HG03064 (cell line): ENCODE data around the gene GZMH.
"Not testable (repeated sequence)": the region's sequence is repeated elsewhere in the genome, so short reads cannot be mapped to it uniquely, and the experiment has no call there.

ENCODE experiments used
- ATAC-seq: cut with Tn5 transposase; IDR thresholded peaks from one replicate; pipeline ENCODE4 v1.9.1; 2021; ENCODE audit warnings: low read depth; ENCODE audit not compliant: unreplicated experiment

The GZMH gene, protein sequence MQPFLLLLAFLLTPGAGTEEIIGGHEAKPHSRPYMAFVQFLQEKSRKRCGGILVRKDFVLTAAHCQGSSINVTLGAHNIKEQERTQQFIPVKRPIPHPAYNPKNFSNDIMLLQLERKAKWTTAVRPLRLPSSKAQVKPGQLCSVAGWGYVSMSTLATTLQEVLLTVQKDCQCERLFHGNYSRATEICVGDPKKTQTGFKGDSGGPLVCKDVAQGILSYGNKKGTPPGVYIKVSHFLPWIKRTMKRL

DNA sequence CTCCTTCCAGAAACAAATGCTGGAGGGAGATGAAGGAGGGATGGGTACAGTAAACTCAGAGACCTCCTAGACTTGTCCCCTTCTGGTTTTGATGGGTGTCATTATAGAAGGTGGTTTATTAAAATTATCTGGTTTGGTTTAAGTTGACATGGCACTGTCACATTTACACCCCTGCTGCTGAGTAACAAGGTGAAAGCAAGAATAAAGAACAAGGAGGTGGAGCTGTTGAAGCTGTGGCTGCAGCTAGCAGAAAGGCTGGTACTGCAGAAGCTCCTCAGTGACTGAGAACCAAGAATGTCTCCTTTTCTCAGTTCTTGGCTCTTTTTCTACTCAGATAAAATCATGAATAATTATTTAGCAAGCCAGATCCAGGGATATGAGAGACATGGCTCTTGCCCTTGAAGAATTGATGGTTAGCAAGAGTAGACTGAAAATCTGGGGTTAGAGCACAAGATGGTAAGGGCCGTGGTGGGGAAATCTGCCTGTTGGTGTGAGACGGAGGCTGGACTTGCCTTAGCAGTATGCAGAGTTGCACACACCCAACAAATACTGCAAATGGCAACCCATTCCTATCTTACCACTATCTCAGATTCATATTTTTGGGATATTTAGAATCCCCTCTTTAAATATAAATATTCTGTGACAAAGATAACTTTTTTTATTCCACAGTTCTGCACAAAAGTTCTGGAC, at the start of gene GZMH:
GZMH (minus strand) TSS at position 31 of the 690 bp plus-strand sequence. CDS start 72 bp downstream, outside the sequence.
- peak; percentile 65 for ATAC-seq

DNA sequence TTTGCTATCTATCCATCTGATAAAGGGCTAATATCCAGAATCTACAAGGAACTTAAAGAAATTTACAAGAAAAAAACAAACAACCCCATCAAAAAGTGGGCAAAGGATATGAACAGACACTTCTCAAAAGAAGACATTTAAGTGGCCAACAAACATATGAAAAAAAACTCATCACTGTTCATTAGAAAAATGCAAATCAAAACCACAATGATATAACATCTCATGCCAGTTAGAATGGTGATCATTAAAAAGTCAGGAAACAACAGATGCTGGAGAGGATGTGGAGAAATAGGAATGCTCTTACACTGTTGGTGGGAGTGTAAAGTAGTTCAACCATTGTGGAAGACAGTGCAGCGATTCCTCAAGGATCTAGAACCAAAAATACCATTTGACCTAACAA, 38.9 kb upstream of the GZMH start:
- not testable (repeated sequence) for ATAC-seq

DNA sequence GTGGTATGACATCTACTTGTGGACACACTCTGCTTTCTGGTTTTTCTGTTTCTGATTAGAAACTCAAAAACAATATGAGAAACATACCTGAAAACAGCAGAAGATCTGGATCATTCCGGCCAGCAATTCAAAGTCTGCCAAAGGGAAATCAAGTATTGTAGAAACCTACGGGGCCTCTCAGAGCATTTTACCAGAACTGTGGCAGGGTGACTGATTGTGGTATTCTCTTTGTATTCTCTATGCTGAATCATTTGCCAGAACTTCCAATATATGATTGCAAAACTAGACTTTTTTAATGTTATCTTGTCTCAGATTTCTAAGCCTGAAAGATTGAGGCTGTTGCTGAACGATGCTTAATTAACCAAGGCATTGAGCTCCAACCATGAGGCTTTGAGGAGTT, 30.4 kb upstream of the GZMH start:
- no peak for ATAC-seq

DNA sequence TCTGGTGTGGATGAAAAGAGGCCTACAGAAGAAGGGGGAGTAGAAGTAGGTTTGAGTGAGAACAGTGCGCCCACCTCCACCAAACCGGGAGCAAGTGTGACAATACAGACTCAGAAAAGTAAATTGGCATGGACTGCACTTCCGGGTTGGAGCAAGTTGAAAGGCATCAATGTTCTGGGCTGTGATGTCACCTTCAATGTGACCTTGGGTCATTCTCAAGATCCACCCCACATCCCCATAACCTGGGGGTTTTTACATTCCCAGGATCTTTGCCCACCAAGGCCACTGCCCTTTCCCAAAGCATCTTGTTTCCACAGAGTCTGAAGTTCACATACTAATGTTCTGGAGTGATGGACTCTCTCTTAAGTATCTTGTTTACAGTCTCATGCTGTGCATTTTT, 29.8 kb upstream of the GZMH start:
- no peak for ATAC-seq

DNA sequence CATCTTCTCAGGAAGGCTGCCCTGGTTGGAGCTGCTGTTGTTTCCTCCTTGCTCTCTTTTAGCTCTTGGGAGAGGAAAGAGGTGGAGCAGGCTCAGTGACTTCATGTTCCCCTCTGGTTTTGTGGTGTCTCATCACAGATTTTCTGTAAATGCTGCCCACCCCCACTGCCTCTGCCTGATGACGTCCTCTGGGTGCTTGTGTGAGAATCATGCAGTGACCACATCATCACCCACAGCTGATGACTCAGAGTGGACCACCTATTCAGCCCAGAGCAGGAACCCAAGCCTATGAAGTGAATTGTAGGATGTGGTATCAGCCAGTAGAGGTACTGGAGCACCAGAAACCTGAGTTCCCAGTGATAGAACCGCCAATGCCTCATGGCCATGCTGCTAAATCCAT, 24.7 kb upstream of the GZMH start, which contains the start of gene GZMB:
GZMB (minus strand) TSS at position 33 of the 400 bp plus-strand sequence; CDS start at position 3, 30 bp downstream.
- ATAC-seq = no peak

DNA sequence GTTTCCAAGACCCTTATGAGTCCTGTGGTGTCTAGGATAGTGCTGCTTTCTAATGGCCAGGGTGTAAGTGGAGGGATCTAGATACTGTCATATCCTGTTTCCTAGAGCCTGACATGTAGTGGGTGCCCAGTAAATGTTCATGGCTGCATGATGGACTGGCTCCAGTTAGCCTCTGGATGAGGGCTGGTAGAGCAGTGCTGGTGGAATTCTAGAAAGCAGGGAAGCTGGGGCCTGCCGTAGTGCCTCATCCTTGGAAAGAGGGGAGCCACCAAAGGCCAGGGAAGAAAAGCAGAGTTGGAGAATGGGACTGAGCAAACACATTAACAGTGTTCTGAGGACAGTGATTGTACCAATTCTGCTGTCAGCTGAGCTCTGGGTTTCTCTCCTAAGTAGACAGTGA, 23.9 kb upstream of the GZMH start:
- ATAC-seq = no peak

DNA sequence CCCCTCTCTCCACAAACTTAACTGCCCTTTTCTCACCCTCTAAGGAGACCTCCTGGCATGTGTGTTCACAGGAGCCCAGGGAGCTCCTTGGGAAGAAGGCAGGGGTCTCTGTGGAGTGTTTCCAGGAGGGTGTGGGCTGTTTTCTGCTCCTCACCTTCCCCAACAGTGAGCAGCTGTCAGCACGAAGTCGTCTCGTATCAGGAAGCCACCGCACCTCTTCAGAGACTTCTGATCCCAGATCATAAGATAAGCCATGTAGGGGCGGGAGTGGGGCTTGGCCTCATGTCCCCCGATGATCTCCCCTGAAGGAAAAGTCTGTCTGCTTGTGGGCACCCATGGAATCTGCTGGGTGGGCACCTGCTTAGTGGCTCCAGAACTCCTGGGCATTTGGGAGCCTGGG, 23.3 kb upstream of the GZMH start:
- no peak for ATAC-seq

DNA sequence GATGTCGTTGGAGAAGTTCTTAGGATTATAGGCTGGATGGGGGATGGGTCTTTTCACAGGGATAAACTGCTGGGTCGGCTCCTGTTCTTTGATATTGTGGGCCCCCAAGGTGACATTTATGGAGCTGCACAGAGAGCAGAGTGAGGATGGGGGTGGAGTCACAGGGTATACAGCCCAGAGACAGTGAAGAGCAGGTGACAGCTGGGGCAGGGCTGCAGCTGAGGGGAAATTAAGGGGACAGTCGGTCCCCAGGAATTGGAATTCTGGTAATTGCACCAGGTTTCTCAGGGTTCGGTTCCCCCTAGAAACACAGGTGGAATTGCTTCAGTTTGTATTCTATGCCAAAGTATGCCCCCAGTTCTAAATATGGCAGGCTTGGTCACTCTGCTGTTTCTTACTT, 22.9 kb upstream of the GZMH start:
- ATAC-seq = no peak

DNA sequence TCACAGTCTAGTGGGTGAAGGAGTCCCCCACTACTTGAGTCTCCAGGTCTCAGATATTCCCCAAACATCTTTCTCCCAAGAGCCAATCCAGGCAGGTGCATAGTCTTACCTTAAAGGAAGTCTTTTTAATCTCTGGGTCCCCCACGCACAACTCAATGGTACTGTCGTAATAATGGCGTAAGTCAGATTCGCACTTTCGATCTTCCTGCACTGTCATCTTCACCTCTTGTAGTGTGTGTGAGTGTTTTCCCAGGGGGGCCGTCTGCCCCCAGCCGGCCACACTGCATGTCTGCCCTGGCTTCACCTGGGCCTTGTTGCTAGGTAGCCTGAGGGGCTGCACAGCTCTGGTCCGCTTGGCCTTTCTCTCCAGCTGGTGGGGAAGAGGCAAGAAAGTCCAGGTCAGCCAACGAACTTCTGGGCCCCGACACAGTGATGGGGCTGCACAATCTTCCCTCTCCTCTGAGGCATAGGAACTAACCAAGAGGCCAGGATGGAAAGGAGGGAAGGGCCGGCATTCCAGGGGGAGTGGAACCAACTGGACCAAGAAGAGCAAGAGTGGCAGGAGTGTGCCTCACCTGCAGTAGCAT, 22.4 kb upstream of the GZMH start:
- ATAC-seq = no peak

DNA sequence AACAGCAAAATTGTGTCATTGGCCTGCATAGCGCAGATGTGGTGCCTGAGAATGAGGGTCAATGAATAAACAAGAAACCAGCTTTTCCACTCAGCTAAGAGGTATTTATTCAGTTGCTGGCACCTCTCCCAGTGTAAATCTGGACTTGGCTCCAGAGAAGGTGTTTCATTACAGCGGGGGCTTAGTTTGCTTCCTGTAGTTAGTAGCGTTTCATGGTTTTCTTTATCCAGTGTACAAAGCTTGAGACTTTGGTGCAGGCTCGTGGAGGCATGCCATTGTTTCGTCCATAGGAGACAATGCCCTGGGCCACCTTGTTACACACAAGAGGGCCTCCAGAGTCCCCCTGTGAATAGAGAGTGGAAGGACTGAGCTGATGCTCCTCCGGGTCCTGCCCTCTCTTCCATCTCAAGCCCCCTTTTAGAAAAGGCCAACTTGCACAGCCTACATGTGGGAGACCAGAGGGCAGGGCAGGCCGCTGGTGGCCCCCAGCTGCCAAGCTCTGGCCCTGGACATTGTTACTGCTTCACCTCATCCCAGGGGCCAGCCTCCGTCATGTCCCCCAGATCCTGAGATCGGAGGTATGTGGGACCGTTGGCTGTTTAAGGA, 21.5 kb upstream of the GZMH start:
- no peak for ATAC-seq

DNA sequence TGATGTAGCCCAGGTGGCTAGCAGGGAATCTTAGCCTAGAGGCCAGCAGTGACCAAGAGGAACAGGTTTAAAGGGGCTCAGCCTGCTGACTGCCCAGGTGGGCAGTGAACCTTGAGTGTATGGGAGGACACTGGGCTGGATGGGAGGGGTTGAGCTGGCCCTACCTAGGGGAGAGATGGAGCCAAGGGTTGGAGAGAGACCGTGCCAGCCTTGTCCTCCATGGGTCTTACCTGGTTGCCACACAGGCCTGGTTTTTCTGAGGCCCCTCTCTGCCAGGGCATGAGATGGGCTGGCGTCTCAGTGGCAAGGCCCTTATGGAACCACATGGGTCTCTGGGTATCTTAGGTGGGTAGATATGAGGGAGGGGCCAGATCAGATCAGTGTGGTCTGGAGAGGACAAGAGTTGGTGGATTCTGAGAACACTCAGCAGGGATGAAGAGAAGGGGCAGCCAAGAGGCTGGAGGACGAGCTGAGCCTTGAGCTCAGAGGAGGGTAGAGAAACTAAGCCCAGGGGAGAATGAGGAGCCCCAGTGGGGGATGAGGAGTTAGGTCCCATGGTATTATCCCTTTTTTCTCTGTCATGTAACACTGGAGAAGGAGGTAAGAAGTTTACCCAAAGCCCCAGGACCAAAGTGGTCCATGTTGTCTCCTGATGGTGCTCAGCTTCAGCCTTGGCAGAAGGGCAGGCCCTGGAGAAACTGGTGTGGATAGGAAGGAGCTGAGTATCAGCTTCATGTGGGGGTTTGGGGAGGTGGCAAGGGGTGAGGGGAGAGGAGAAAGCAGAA, 20.8 kb upstream of the GZMH start:
- ATAC-seq = no peak

DNA sequence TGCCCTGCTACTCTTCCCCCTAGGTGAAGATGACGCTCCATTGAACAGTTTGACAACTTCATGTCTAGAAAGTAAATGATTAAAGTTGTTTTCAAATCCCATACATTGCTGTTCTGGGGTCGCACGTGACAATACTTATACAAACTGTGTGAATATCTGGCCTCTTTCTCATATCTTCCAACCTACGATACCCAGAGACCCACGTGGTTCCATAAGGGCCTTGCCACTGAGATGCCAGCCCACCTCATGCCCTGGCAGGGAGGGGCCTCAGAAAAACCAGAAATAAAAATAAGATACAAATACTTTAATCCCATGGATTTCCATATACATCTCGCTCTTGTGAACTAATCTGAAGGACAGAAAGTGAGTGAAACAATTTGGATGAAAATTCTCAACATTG, 20.0 kb upstream of the GZMH start:
- ATAC-seq = no peak

DNA sequence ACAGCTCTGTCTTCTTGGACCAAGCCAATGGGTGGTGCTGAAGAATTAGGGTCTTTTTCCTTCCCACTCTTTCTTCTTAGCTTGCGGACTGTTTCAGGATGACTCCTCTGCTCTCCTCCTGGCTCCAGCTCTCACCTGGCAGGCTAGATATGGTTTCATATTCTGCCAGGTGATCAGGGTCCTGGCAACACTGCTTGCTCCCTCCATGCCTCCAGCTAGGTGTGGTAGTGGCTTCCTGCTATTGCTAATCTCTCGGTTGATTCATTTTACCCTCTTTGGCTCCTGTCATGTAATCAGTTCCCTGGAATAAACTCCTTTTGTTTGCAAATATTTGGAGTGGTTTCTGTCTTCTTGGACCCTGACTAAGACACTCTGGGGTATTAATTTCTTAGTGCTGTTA, 4.3 kb upstream of the GZMH start:
- ATAC-seq = no peak

DNA sequence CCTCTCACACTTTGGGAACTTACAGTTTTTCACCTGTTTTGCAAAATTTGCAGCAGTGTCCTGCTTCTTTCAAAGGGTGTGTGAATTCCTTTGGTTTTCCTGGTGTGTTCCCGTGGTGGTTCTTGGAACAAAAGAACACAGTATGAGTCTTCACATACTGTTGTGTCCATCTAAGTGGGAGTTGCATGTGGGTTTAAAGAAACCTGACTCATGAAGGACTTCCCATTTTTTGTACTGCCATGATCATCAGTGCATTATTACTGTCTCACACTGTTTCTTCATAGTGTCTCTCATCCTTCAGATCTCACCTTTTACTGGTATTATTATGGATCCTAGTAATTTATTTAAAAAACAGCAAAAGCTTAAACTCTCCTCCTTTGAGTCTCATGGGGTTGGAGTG, 3.8 kb upstream of the GZMH start:
- ATAC-seq = no peak

DNA sequence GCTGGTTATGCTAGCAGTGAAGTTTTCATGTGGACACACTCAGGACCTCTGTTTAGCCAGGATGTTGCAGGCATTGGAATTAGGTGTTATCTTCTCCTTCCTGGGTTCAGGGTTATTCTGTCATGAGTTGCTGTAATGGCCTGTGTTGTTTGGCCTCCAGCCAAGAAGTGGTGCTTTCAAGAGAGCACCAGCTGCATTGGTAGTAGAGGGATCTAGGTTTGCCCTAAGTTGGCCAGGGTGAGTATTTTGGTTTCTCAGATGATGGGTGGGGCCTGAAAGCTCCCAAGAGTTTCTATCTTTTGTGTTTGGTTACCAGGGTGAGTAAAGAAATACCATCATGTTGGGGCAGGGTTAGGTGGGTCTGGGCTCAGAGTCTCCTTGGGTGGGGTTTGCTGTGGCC, 2.7 kb upstream of the GZMH start:
- ATAC-seq = no peak

DNA sequence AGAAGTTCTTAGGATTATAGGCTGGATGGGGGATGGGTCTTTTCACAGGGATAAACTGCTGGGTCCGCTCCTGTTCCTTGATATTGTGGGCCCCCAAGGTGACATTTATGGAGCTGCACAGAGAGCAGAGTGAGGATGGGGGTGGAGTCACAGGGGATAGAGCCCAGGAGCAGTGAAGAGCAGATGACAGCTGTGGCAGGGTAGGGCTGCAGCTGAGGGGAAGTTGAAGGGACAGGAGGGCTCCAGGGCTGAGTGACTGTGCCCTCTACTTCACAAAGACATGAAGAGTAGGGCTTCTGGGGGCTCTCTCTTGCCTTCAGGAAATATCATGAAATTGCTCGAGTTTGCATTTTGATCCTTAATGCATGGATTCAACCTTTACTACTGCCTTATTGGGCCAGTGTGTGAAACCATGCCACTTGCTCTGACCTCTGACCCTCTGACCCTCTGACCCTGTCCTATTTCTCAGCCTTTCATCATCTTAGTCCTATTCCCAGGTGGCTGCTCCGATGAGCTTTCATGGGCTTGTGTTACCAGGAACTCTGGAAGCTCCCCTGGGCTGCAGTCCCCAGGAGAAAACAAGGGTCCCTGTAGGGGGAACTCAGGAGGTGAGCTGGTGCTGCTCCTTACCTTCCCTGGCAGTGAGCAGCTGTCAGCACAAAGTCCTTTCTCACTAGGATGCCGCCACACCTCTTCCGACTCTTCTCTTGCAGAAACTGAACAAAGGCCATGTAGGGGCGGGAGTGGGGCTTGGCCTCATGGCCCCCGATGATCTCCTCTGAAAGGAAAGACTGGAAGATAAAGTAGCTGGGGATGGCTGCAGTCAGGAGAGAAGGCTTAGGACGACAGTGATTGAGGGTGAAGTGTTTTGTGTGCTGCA, 1.6 kb downstream of the GZMH start:
- ATAC-seq = no peak

DNA sequence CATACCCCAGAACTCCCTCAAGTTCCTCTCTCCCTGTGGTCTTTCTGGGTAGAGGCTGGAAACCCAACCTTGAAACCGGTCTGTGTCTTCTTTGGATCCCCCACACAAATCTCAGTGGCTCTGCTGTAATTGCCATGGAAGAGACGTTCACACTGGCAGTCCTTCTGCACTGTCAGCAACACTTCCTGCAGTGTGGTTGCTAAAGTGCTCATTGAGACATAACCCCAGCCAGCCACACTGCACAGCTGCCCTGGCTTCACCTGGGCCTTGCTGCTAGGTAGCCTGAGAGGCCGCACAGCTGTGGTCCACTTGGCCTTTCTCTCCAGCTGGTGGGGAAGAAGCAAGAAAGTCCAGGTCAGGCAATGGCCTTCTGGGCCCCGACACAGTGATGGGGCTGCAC, 2.4 kb downstream of the GZMH start:
- ATAC-seq = no peak

DNA sequence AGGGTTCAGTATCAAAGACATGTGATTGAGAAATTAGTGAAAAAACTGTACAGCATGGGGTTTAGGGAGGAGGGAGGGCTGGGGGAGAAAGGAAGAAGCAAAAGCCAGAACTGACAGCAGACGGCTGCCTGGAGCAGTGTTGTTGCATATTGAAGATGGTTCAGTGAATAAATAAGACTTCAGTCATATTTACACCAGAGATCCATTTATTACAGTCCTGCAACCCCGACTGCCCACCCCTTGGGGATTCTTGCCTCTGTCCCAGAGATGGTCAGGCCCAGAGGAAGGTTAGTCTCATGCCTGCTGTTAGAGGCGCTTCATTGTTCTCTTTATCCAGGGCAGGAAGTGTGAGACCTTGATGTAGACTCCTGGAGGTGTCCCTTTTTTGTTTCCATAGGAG, 3.2 kb downstream of the GZMH start:
- ATAC-seq = no peak

DNA sequence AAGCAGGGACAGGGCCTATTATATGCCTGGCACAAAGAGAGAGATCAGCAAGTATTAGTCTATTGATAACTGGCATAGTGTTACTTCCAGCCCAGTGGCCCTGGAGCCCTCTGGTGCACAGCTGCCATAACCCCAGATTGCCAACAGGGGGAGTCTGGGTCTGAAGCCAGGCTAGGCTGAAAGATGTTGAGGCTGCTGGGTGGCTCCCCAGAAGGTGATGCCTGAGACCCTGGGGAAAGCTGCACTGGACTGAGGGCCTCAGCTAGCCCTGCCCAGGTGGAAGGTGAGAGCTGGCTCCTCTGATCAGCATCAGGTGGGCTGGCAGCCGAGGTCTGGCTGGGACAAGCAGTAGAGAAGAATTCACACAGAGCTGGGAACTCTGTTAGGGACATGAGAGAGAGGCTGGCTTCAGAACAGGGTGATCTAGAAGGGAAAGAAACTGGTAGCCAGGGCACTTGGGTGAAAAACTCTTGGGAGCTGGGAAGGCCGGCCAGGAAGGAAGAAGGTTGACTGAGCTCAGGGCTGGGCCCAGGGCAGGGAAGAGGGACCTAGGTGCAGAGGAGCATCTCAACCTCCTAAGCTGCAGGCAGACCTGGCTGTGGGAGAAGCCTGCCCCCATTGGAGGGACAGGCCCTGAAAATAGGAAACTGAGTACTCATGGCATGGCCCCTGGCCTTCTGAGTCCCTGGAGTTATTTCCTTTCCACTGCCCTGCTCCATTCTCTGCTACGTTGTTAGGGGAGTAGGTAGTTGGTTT, 3.9 kb downstream of the GZMH start:
- peak; percentile 76 for ATAC-seq
